Subcutaneous adipose tissue (tissue), 4 donors: Measurements from ENCODE around the gene CYTH1. TPM values are rescaled to one million over a fixed set of nuclear protein-coding genes. Genes with fewer than 3 reads are reported as not detected.

Experiments used
- CTCF ChIP-seq: fragments of 450-650 bp; IDR thresholded peaks from one replicate; pipeline ENCODE4 v1.5.1; 2016; ENCODE audit warnings: low read depth, mild to moderate bottlenecking, control low read depth, antibody characterized with exemption, moderate library complexity
- total RNA-seq, 4 donors: library from RNA; depleted of rRNA; stranded (reverse); fragments of >200 nt; gene quantifications; one replicate each; pipeline ENCODE4 v1.1.0, GENCODE V29; 2016

Gene CYTH1
- total RNA-seq = 10 to 100 TPM; 54.0 to 86.5 (median 71.1) TPM

GRCh38 chr17:78781893-78782304, at the start of gene CYTH1:
CYTH1 (minus strand) TSS chr17:78782273; CDS start chr17:78782223, 50 bp downstream.
- no peak for TF ChIP-seq CTCF

- no peak for TF ChIP-seq CTCF
These were observed 47.4 kb upstream of the CYTH1 start for GRCh38 chr17:78829477-78829876.

- TF ChIP-seq CTCF = no peak
These were observed 46.6 kb upstream of the CYTH1 start for GRCh38 chr17:78828470-78829185.

GRCh38 chr17:78826836-78827509, 44.9 kb upstream of the CYTH1 start:
- TF ChIP-seq CTCF = no peak

GRCh38 chr17:78826421-78826820, 44.3 kb upstream of the CYTH1 start:
- TF ChIP-seq CTCF = no peak

- no peak for TF ChIP-seq CTCF
These were observed 43.6 kb upstream of the CYTH1 start for GRCh38 chr17:78825696-78826095.

- TF ChIP-seq CTCF = no peak
These were observed 42.2 kb upstream of the CYTH1 start for GRCh38 chr17:78824240-78824639.
